GM12801 (cell line): ENCODE measurements around the gene MUL1.

ENCODE experiments used
- CTCF ChIP-seq: IDR thresholded peaks from one replicate; pipeline ENCODE4 v1.5.1; 2011; ENCODE audit warnings: control low read depth; ENCODE audit not compliant: insufficient read length; ENCODE audit errors: extremely low read depth

Gene MUL1

GRCh38 chr1:20469406-20470076 is 38.4 kb downstream of the MUL1 start:
- TF ChIP-seq CTCF = no peak

GRCh38 chr1:20466273-20466672 is 41.7 kb downstream of the MUL1 start:
- TF ChIP-seq CTCF = no peak

GRCh38 chr1:20465187-20465586 is 42.8 kb downstream of the MUL1 start:
- no peak for TF ChIP-seq CTCF

- TF ChIP-seq CTCF = no peak
These were observed 44.4 kb downstream of the MUL1 start for GRCh38 chr1:20463502-20463901.

DNA sequence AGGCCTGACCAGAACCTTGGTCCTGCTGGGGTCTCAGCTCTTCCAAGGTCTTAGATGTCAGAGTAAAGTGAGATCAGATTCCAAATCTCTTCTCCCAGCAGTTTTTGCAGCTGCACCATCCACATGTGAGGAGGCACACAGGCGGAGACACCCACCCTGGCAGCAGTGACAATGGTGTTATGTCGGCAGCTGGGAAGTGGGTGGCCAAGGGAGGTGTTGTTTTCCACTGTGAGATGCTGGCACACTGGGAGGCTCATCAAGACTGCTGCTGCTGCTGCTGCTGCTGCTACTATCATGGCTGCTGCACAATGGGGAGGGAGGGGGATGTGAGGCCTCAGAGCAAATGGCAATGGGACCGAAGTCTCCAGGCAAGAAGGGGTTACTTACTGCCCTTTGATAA is 45.6 kb downstream of the MUL1 start:
- TF ChIP-seq CTCF = no peak

GRCh38 chr1:20458717-20459116 is 49.2 kb downstream of the MUL1 start:
- no peak for TF ChIP-seq CTCF

- TF ChIP-seq CTCF = no peak
These were observed 53.9 kb downstream of the MUL1 start for GRCh38 chr1:20454004-20454403.
